AG04449 (cell line): ENCODE results near the gene CPLX4.
A peak's percentile ranks its signal among the peaks of the same experiment; 100 is the strongest.

Source experiments
- CTCF ChIA-PET: fragments of 350-600 bp; formaldehyde crosslinking; extraction: SDS; loops from one replicate; lab custom pipeline; 2021; ENCODE audit warnings: antibody characterized with exemption; lab: Yijun Ruan, JAX
- POLR2A ChIA-PET: fragments of 400-600, 350-600 bp; formaldehyde crosslinking; extraction: SDS; loops from one replicate; lab custom pipeline; 2020; ENCODE audit warnings: antibody characterized with exemption, inconsistent platforms; lab: Yijun Ruan, JAX
- DNase-seq: peaks from one replicate; pipeline ENCODE4 v3.0.0-alpha.2; 2010; ENCODE audit warnings: low read depth, low spot score
- H3K4me3 ChIP-seq: 2 replicates; pipeline ENCODE4 v1.5.1; 2011; ENCODE audit warnings: low read depth, mild to moderate bottlenecking, control low read depth, low read length
- TF ChIP-seq, protein P1 (sequence below): IDR thresholded peaks from one replicate; pipeline ENCODE4 v1.5.1; 2011; ENCODE audit warnings: mild to moderate bottlenecking, moderate library complexity, low read length, control low read depth, inconsistent platforms; ENCODE audit not compliant: insufficient read depth; ENCODE audit errors: missing control alignments

CPLX4 gene

DNA sequence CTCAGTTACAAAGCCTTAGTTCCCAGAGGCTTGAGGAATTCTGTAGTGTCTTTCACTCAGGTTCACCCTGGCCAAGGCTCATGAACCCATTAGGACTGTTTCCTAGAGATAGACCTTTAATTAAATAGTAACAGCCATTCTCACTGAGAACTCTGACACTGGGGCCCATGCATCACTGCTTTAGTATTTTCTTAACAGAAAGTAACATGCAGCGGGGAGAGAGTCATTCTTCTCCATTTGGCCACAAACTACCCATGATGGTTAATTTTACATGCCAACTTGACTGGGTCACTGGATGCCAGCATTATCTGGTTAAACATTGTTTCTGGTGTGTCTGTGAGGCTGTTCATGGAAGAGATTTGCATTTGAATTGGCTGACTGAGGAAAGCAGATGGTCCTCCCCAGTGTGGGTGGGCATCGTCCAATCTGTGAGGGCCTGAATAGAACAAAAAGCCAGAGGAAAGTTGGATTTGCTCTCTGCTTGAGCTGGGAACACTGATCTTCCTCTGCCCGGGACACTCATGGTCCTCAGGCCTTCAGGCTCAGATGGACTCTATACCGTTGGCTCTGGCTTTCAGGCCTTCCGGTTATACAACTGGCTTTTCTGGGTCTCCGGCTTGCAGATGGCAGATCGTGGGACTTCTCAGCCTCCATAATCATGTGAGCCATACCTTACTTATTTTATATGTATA is 5.6 kb upstream of the CPLX4 start:
- ChIA-PET CTCF (interaction anchor here (1.2 kb wide), 1 partner anchor 8 kb away, joined by 3 read pairs; no protein-coding TSS in a partner anchor), POLR2A (no interaction called here)
- H3K4me3 ChIP-seq = no peak overlapping the region
- TF ChIP-seq, protein P1, sequence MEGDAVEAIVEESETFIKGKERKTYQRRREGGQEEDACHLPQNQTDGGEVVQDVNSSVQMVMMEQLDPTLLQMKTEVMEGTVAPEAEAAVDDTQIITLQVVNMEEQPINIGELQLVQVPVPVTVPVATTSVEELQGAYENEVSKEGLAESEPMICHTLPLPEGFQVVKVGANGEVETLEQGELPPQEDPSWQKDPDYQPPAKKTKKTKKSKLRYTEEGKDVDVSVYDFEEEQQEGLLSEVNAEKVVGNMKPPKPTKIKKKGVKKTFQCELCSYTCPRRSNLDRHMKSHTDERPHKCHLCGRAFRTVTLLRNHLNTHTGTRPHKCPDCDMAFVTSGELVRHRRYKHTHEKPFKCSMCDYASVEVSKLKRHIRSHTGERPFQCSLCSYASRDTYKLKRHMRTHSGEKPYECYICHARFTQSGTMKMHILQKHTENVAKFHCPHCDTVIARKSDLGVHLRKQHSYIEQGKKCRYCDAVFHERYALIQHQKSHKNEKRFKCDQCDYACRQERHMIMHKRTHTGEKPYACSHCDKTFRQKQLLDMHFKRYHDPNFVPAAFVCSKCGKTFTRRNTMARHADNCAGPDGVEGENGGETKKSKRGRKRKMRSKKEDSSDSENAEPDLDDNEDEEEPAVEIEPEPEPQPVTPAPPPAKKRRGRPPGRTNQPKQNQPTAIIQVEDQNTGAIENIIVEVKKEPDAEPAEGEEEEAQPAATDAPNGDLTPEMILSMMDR = no peak
- peak; percentile 31 for DNase-seq

DNA sequence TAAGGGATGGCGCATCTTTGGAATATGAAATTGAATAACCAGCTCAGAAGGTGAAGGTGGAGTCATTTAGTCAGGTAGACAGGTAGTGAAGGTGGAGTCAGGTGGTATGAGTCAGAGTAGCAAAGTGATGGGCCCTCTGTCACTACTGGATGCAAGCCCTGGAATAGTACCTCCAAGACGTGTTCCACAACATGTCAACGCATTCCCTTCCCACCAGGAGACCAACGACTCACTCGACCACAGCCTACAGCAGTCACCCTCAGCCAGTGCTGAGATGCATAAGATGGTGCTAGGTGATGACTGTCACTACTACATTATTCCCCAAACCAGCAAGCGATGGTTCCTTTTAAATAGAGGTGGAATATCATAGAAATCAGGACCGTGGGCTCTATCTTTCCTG is 6.8 kb downstream of the CPLX4 start:
- H3K4me3 ChIP-seq = no peak overlapping the region
- ChIA-PET CTCF (interaction anchor here (0.8 to 5.8 kb wide), 5 partner anchors 8 to 91 kb away, joined by 3 to 186 read pairs (median 7); no protein-coding TSS in a partner anchor), POLR2A (no interaction called here)
- TF ChIP-seq, protein P1 = no peak
- no peak for DNase-seq

DNA sequence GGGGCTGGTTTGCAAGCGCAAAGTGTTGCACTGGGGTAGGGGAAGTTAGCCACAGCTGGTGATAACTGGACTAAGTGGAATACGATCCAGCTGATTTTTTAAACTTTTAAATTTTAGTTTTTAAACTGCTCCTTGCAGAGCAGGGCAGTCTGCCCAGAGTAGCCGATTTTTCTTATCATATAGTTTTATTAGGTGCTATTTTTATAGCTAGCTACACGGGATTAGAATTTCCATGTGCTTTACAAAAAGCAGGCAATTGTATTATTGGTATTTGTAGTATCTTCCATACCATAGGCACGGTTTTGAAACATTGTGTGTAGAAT is 9.6 kb downstream of the CPLX4 start:
- TF ChIP-seq, protein P1 = no peak
- DNase-seq = no peak
- POLR2A ChIA-PET = interaction anchor here (0.9 kb wide), 1 partner anchor 60 kb away, joined by 3 read pairs; no protein-coding TSS in a partner anchor
- CTCF ChIA-PET = interaction anchor here (0.7 to 5.8 kb wide), 16 partner anchors 9 to 517 kb away, joined by 3 to 186 read pairs (median 7); partner anchors contain the start of genes CPLX4 and RAX
- H3K4me3 ChIP-seq = peak overlapping the region; percentile 48

DNA sequence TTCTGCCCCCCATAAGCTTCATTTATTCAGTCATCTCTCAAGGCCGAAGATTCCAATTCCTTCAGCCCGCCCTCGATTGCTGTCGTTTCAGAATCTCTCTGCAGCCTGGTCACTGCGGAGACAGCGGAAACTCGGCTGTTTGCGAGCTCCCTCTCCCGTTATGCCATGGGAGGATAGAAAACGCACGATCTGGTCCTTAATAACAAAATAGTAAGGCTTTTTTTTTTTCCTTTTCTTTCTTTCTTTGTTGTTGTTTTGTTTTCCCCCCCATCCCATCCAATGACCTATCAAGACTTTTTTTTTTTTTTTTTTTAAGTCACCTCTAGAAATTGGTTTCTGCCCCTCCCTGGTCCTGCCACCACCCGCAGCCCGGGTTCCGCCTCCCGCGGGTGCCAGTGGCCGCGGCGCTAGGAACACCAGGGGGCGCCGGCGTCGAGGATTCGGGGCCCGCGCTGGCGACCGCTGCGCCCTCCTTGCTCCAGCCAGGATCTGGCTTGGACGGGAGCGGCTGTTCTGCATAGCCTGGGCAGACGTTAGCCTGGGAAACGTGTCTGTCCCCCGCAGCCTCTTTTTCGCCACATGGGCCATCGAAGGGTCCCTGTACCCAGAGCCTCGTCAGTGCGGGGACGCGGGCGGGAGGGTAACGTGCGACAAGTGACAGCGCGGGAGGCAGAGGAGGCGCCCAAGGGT is 10.1 kb downstream of the CPLX4 start:
- peak overlapping the region; percentile 48 for H3K4me3 ChIP-seq
- TF ChIP-seq, protein P1 = peak; percentile 97
- CTCF ChIA-PET = interaction anchor here (0.6 to 5.8 kb wide), 49 partner anchors 7 to 1350 kb away, joined by 3 to 186 read pairs (median 4); partner anchors contain the start of genes CPLX4 and RAX
- POLR2A ChIA-PET = interaction anchor here (0.9 kb wide), 1 partner anchor 59 kb away, joined by 3 read pairs; no protein-coding TSS in a partner anchor
- no peak for DNase-seq

DNA sequence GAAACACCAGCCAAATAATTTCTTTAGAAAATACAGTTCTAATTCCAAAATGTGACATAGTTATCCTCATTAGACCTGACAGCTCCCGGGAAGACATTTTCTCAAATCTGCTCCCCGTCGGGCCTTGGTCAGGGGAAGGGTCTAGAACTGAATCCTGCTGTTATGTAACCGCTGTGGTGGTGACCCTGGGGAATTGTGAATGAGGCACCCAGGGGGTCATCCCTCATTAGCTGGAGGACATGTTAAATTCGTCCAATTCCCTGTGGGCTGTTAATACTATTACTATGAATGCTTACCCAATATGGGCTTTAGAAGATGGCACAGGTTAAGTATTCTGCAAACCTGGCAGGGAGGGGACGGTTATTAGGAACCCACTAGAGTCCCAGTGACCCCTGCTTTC is 11.8 kb downstream of the CPLX4 start:
- DNase-seq = no peak
- TF ChIP-seq, protein P1 = no peak
- POLR2A ChIA-PET = no interaction called here
- CTCF ChIA-PET = interaction anchor here (1.7 to 5.8 kb wide), 5 partner anchors 8 to 96 kb away, joined by 4 to 186 read pairs (median 10); partner anchors contain the start of gene CPLX4
- no peak overlapping the region for H3K4me3 ChIP-seq

DNA sequence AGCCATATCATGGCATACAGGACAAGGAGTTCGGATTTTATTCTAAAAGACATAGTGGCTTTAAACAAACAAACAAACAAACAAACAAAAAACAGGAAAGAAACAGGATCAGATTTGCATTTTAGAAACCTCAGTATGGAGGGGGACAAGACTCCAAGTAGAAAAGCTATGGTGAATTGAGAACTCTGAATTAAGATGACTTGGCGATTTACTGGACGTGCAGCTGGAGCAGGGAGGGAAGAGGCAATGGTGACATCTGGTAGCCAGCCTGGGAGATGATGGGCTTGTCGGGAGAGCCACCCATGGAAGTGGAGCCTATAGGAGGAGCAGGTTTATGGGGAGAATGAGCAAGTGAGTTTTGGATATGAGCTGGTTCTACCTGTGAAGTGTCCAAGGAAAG is 13.2 kb downstream of the CPLX4 start:
- DNase-seq = no peak
- POLR2A ChIA-PET = no interaction called here
- TF ChIP-seq, protein P1 = no peak
- CTCF ChIA-PET = interaction anchor here (1.1 to 1.7 kb wide), 2 partner anchors 13 to 97 kb away, joined by 4 to 6 read pairs; partner anchors contain the start of gene CPLX4
- H3K4me3 ChIP-seq = no peak overlapping the region
